Adrenal gland (tissue), 12 donors: ENCODE data around the gene ATP1B3. TPM values are rescaled to one million over a fixed set of nuclear protein-coding genes. Genes with fewer than 3 reads are reported as not detected.
A peak's percentile ranks its signal among the peaks of the same experiment; 100 is the strongest.

Experiments
- DNase-seq, 7 donors: peaks; one replicate each; pipeline ENCODE4 v3.0.0-alpha.2; 2019 to 2020
- H3K27ac ChIP-seq, 5 donors: fragments of 200-600 bp; sonication (generic) in 4 of 5; 1 replicate in 3 of 5; 2 replicates in 2 of 5; pipeline versions ENCODE4 v1.5.1 to v1.8.0; 2016 to 2020; ENCODE audit warnings: mild to moderate bottlenecking in 1 of 5
- H3K27me3 ChIP-seq: fragments of 200-600 bp; 2 replicates; pipeline ENCODE4 v1.8.0; 2021
- H3K36me3 ChIP-seq, 2 donors: fragments of 200-600 bp; replicated peaks in 1 of 2; 1 replicate in 1 of 2; 2 replicates in 1 of 2; pipeline versions ENCODE4 v1.5.1 to v1.8.0; 2018 to 2022
- H3K4me1 ChIP-seq, 2 donors: fragments of 200-600 bp; replicated peaks in 1 of 2; 1 replicate in 1 of 2; 2 replicates in 1 of 2; pipeline versions ENCODE4 v1.5.1 to v1.8.0; 2018 to 2021
- H3K4me3 ChIP-seq, 4 donors: fragments of 200-600 bp; sonication (generic) in 3 of 4; one replicate each; pipeline ENCODE4 v1.5.1; 2016 to 2018
- H3K9me3 ChIP-seq, 3 donors: fragments of 200-600 bp; sonication (generic) in 1 of 3; replicated peaks in 1 of 3; 1 replicate in 2 of 3; 2 replicates in 1 of 3; pipeline versions ENCODE4 v1.5.1 to v1.8.0; 2016 to 2021
- POLR2A ChIP-seq, 2 donors: fragments of 450-650 bp; IDR thresholded peaks; one replicate each; pipeline ENCODE4 v1.6.1; 2017; ENCODE audit warnings: antibody characterized with exemption in 2 of 2, mild to moderate bottlenecking in 2 of 2, moderate library complexity in 1 of 2
- WGBS, 4 donors: extraction: QIAGEN DNeasy Blood & Tissue Kit in 2 of 4; methylation state at CpG; one replicate each; pipeline versions ENCODE4 v1.1.5 to v1.1.7; 2013 to 2017; 5-methylcytosine and 5-hydroxymethylcytosine counted together
- intact Hi-C, 2 donors: fragments of 100-400 bp; cut with DNase I; formaldehyde crosslinking; loops; one replicate each; pipeline versions ENCODE4 v1.14.1 to v1.15.0; 2022 to 2023
- polyA plus RNA-seq, 3 donors: library from polyadenylated mRNA; stranded (reverse); fragments of 200-250 nt in 2 of 3; fragments of 350-450 nt in 1 of 3; fragmentation: Illumina TruSeq in 1 of 3; extraction: RNeasy Lipid Tissue Mini Kit (QIAGEN cat#74804) in 1 of 3; gene quantifications; one replicate each; pipeline ENCODE4 v1.2.3, GENCODE V29; 2013 to 2014
- total RNA-seq, 9 donors: library from RNA; depleted of rRNA in 4 of 9; stranded (reverse); fragments of >200 nt in 4 of 9; fragments of 120-200 nt in 1 of 9; fragmentation: NEBNext Ultra II Directional in 1 of 9; extraction: Animal tissue kit (Norgen Biotek cat#: 25700) in 1 of 9; gene quantifications; one replicate each; pipeline versions ENCODE4 v1.1.0 to v1.2.4, GENCODE V29; 2013 to 2023
- TF ChIP-seq, protein P1 (sequence below), 6 experiments: fragments of 450-650 bp in 4 of 6; fragments of 200-600 bp in 2 of 6; sonication (generic) in 1 of 6; IDR thresholded peaks; 1 replicate in 5 of 6; 2 replicates in 1 of 6; pipeline versions ENCODE4 v1.5.1 to v1.8.0; 2016 to 2021; ENCODE audit warnings: antibody characterized with exemption in 6 of 6, mild to moderate bottlenecking in 2 of 6, moderate library complexity in 1 of 6
- donor health status: healthy with polysubstance abuse.
- donor health status: Bipolar disorder and iron deficiency.
- donor health status: DM: yes; HTN: yes; CAD: no.
- donor health status: DM: no; HTN: no; CAD: no.
- donor health status: DM: no; HTN: no; CAD: no.
- donor health status: DM: yes; HTN: yes; CAD: no.

ATP1B3 gene
- total and polyA plus RNA-seq, 12 donors: 65.2 to 300 (median 98.8) TPM

DNA sequence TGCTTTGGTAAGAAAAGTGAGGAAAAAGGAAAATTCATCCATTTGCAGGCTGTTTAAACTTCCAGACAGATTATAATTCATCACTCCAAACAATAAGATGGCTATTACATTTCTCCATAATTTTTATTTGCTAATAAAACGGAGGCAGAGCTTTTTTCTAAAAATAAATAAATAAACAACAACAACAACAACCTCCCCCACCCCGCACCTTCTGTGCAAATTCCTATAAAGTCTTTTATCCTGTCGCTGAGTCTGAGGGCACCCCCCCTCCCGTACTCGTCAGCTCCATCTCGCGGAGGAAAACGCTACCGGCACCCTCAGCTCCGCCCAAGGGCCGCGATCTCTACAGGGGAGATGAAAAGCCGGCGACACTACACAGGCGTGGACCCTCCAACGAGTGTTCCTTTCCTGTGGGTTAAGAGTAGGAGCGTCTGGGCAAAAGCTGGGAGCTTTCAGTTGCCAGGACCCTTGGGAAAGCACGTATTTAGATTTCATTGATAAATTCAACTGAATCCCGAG, 1.0 kb upstream of the ATP1B3 start:
- Histone ChIP-seq H3K4me3 (peak overlapping the region; percentile 5 to 89 (median 45)), H3K36me3 (no peaks in the 10 kb centered on the region), H3K9me3 (no peaks in the 10 kb centered on the region), H3K4me1 (peaks cover 17 to 30% of the 10 kb centered on the region in 2 donors), H3K27me3 (no peaks in the 10 kb centered on the region), H3K27ac (peak overlapping the region; percentile 92 to 99 (median 97))
- peak in 1 of 2 donors; percentile 8 for TF ChIP-seq POLR2A (IDR thresholded peaks at IDR 0.05)
- TF ChIP-seq, protein P1, sequence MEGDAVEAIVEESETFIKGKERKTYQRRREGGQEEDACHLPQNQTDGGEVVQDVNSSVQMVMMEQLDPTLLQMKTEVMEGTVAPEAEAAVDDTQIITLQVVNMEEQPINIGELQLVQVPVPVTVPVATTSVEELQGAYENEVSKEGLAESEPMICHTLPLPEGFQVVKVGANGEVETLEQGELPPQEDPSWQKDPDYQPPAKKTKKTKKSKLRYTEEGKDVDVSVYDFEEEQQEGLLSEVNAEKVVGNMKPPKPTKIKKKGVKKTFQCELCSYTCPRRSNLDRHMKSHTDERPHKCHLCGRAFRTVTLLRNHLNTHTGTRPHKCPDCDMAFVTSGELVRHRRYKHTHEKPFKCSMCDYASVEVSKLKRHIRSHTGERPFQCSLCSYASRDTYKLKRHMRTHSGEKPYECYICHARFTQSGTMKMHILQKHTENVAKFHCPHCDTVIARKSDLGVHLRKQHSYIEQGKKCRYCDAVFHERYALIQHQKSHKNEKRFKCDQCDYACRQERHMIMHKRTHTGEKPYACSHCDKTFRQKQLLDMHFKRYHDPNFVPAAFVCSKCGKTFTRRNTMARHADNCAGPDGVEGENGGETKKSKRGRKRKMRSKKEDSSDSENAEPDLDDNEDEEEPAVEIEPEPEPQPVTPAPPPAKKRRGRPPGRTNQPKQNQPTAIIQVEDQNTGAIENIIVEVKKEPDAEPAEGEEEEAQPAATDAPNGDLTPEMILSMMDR (IDR thresholded peaks at IDR 0.05): peak; percentile 75 to 90 (median 79)
- 0 to 1% (median 0%) methylated on average over 18 to 19 of the region's 19 CpGs for WGBS, 4 donors
- intact Hi-C loops: loop anchor here (10.0 kb wide), 2 partner anchors 81 to 141 kb away; partner anchors contain the start of gene RNF7 (in 1 of the 2)
- peak; percentile 78 to 94 (median 88) for DNase-seq

GRCh38 chr3:141875893-141876380, 506 bp upstream of the ATP1B3 start:
- intact Hi-C loops: loop anchor here (10.0 kb wide), 2 partner anchors 81 to 141 kb away; partner anchors contain the start of gene RNF7 (in 1 of the 2)
- peak overlapping the region; percentile 92 to 99 (median 97) for H3K27ac ChIP-seq
- H3K27me3 ChIP-seq: no peaks in the 10 kb centered on the region
- peak in 1 of 2 donors; percentile 26 for TF ChIP-seq POLR2A (IDR thresholded peaks at IDR 0.05)
- TF ChIP-seq, protein P1 (IDR thresholded peaks at IDR 0.05): no peak
- 0 to 1% (median 0%) methylated on average over 18 to 42 of the region's 42 CpGs for WGBS, 4 donors
- peaks cover 17 to 35% of the 10 kb centered on the region in 2 donors for H3K4me1 ChIP-seq
- H3K36me3 ChIP-seq: no peaks in the 10 kb centered on the region
- H3K9me3 ChIP-seq: no peaks in the 10 kb centered on the region
- H3K4me3 ChIP-seq: peak overlapping the region; percentile 5 to 89 (median 75)
- peak; percentile 55 to 90 (median 74) for DNase-seq

- no peaks in the 10 kb centered on the region for H3K36me3 ChIP-seq
- peak overlapping the region; percentile 87 to 99 (median 97) for H3K27ac ChIP-seq
- TF ChIP-seq POLR2A (IDR thresholded peaks at IDR 0.05): peak; percentile 47 to 53
- TF ChIP-seq, protein P1 (IDR thresholded peaks at IDR 0.05): no peak
- H3K9me3 ChIP-seq: no peaks in the 10 kb centered on the region
- intact Hi-C loops: loop anchor here (10.0 kb wide), 2 partner anchors 82 to 142 kb away; partner anchors contain the start of gene RNF7 (in 1 of the 2)
- H3K4me1 ChIP-seq: peaks cover 24 to 46% of the 10 kb centered on the region in 2 donors
- peak; percentile 71 to 84 (median 74) for DNase-seq
- peak overlapping the region; percentile 64 to 97 (median 90) for H3K4me3 ChIP-seq
- no peaks in the 10 kb centered on the region for H3K27me3 ChIP-seq
- 0 to 2% (median 0%) methylated on average over 12 to 76 of the region's 76 CpGs for WGBS, 4 donors
Measured at GRCh38 chr3:141876891-141877621, 613 bp downstream of the ATP1B3 start.

DNA sequence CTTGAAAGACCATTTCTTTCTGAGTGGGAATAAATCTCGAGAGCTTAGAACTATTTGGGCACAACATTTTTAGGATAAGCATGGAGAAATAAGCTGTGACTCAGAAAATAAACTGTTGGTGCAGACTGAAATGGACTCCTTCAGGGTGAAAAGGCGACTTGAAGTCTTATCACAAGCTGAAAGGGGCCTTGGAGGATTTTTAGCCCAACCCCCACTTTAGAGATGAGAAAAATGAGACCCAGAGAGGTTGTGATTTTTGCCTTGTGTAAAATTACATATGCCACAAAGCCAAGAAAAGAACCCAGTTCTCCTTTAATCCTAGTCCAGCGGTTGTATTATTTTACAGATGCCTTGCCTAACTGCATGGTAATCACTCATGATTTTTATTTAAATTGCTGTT, 1.5 kb downstream of the ATP1B3 start:
- intact Hi-C loops: loop anchor here (10.0 kb wide), 2 partner anchors 83 to 143 kb away; partner anchors contain the start of gene RNF7 (in 1 of the 2)
- H3K27ac ChIP-seq: peak overlapping the region in 3 of 5 donors; percentile 87 to 99 (median 97)
- TF ChIP-seq, protein P1 (IDR thresholded peaks at IDR 0.05): no peak
- TF ChIP-seq POLR2A (IDR thresholded peaks at IDR 0.05): no peak

More for the DNA sequence above, 1.5 kb downstream of the ATP1B3 start:
- DNase-seq: no peak
- no peaks in the 10 kb centered on the region for H3K9me3 ChIP-seq
- peak overlapping the region in 2 of 4 donors; percentile 64 to 89 for H3K4me3 ChIP-seq
- H3K4me1 ChIP-seq: peaks cover 24 to 48% of the 10 kb centered on the region in 2 donors
- H3K36me3 ChIP-seq: no peaks in the 10 kb centered on the region
- 15 to 36% (median 24%) methylated on average over 3 of the region's 3 CpGs for WGBS, 4 donors
- H3K27me3 ChIP-seq: no peaks in the 10 kb centered on the region
